H1 (cell line): ENCODE results near the gene MYO1D. TPM values are rescaled to one million over a fixed set of nuclear protein-coding genes. Genes with fewer than 3 reads are reported as not detected.
A peak's percentile ranks its signal among the peaks of the same experiment; 100 is the strongest.

Experiments used
- CTCF ChIA-PET: fragments of 300-600 bp; sonication (Branson Sonifier 250); formaldehyde crosslinking; loops from one replicate; lab custom pipeline; 2021; ENCODE audit not compliant: partially characterized antibody; lab: Charles Lee
- POLR2A ChIA-PET: fragments of 300-600 bp; sonication (Branson Sonifier 250); formaldehyde crosslinking; loops from one replicate; lab custom pipeline; 2021; ENCODE audit warnings: inconsistent platforms; ENCODE audit not compliant: partially characterized antibody; lab: Charles Lee
- DNase-seq, 2 experiments: peaks; one replicate each; pipeline versions ENCODE4 v3.0.0 to v3.0.0-alpha.2; 2010 to 2022; ENCODE audit warnings: low spot score in 2 of 2, low read depth in 1 of 2, mixed read lengths in 1 of 2
- FAIRE-seq: peaks from 2 replicates; lab custom pipeline; 2011; peaks lifted over from hg19 to GRCh38; lab: Jason Lieb, UNC
- H2AFZ ChIP-seq: 2 replicates; pipeline ENCODE4 v1.8.1; 2012; ENCODE audit warnings: low read length, inconsistent platforms
- H2AK5ac ChIP-seq: 2 replicates; pipeline ENCODE4 v1.6.1; 2013; ENCODE audit warnings: low read depth, low read length
- H2BK120ac ChIP-seq: replicated peaks from 2 replicates; pipeline ENCODE3; 2013; ENCODE audit warnings: low read depth, low read length, inconsistent platforms
- H2BK12ac ChIP-seq: 2 replicates; pipeline ENCODE4 v1.6.1; 2013; ENCODE audit warnings: low read depth, low read length
- H2BK15ac ChIP-seq: 2 replicates; pipeline ENCODE4 v1.6.1; 2013; ENCODE audit warnings: low read length
- H2BK20ac ChIP-seq: 2 replicates; pipeline ENCODE4 v1.6.1; 2013; ENCODE audit warnings: low read length
- H2BK5ac ChIP-seq: 2 replicates; pipeline ENCODE4 v1.6.1; 2013; ENCODE audit warnings: low read depth, low read length
- H3K14ac ChIP-seq: 2 replicates; pipeline ENCODE4 v1.6.1; 2013; ENCODE audit warnings: inconsistent platforms; ENCODE audit not compliant: insufficient read length
- H3K18ac ChIP-seq: 2 replicates; pipeline ENCODE4 v1.6.1; 2013; ENCODE audit warnings: low read length; ENCODE audit errors: extremely low read depth
- H3K23ac ChIP-seq: 2 replicates; pipeline ENCODE4 v1.6.1; 2013; ENCODE audit warnings: inconsistent platforms; ENCODE audit not compliant: insufficient read length
- H3K23me2 ChIP-seq: 2 replicates; pipeline ENCODE4 v1.6.1; 2013; ENCODE audit warnings: low read depth, low read length
- H3K27ac ChIP-seq: 2 replicates; pipeline ENCODE4 v1.6.1; 2011; ENCODE audit warnings: low read depth, low read length, inconsistent platforms
- H3K27me3 ChIP-seq, 4 experiments: replicated peaks in 1 of 4; 1 replicate in 1 of 4; 2 replicates in 3 of 4; pipeline versions ENCODE4 v1.6.1 to v1.8.1; 2011 to 2013; ENCODE audit warnings: low read length in 3 of 4, mild to moderate bottlenecking in 3 of 4, inconsistent platforms in 2 of 4, mixed read lengths in 2 of 4, moderate library complexity in 1 of 4; ENCODE audit not compliant: control insufficient read depth in 3 of 4, insufficient read depth in 3 of 4; ENCODE audit errors: extremely low read depth in 1 of 4
- H3K36me3 ChIP-seq, 4 experiments: 2 replicates each; pipeline versions ENCODE4 v1.6.1 to v1.8.1; 2011 to 2013; ENCODE audit warnings: mild to moderate bottlenecking in 4 of 4, low read length in 3 of 4, moderate library complexity in 2 of 4, control low read depth in 1 of 4, inconsistent platforms in 1 of 4; ENCODE audit not compliant: insufficient read depth in 4 of 4, control insufficient read depth in 2 of 4
- H3K4ac ChIP-seq: replicated peaks from 2 replicates; pipeline ENCODE3; 2013; ENCODE audit warnings: low read length, low read depth, mixed read lengths, inconsistent platforms; ENCODE audit not compliant: insufficient read length
- H3K4me1 ChIP-seq, 4 experiments: replicated peaks in 1 of 4; 1 replicate in 1 of 4; 2 replicates in 3 of 4; pipeline versions ENCODE4 v1.6.1 to v1.8.1; 2011 to 2013; ENCODE audit warnings: low read length in 3 of 4, inconsistent platforms in 2 of 4, mixed read lengths in 1 of 4; ENCODE audit not compliant: insufficient read depth in 4 of 4, control insufficient read depth in 3 of 4
- H3K4me2 ChIP-seq, 2 experiments: 2 replicates each; pipeline versions ENCODE4 v1.6.1 to v1.8.1; 2011 to 2013; ENCODE audit warnings: low read depth in 2 of 2, low read length in 2 of 2, control low read depth in 1 of 2, inconsistent platforms in 1 of 2, mild to moderate bottlenecking in 1 of 2; ENCODE audit not compliant: insufficient read depth in 1 of 2
- H3K4me3 ChIP-seq, 4 experiments: fragments of 200-600, 300-600 bp in 1 of 4; sonication (generic), shearing (Covaris generic), sonication (Bioruptor Twin) in 1 of 4; 2 replicates each; pipeline versions ENCODE4 v1.5.1 to v1.8.1; 2011 to 2016; ENCODE audit warnings: low read length in 4 of 4, low read depth in 3 of 4, control low read depth in 2 of 4, inconsistent platforms in 2 of 4, mild to moderate bottlenecking in 2 of 4, mixed read lengths in 1 of 4, moderate library complexity in 1 of 4; ENCODE audit not compliant: insufficient read depth in 2 of 4; ENCODE audit errors: extremely low read depth in 1 of 4
- H3K56ac ChIP-seq: replicated peaks from 2 replicates; pipeline ENCODE3; 2013; ENCODE audit warnings: low read depth, mild to moderate bottlenecking, mixed read lengths, low read length, inconsistent platforms; ENCODE audit not compliant: insufficient read length
- H3K79me1 ChIP-seq: 2 replicates; pipeline ENCODE4 v1.6.1; 2013; ENCODE audit warnings: low read depth, low read length, control low read depth
- H3K79me2 ChIP-seq, 2 experiments: 2 replicates each; pipeline versions ENCODE4 v1.6.1 to v1.8.1; 2012 to 2013; ENCODE audit warnings: low read length in 2 of 2, mild to moderate bottlenecking in 2 of 2, inconsistent platforms in 1 of 2; ENCODE audit not compliant: insufficient read depth in 2 of 2, control insufficient read depth in 1 of 2
- H3K9ac ChIP-seq, 4 experiments: replicated peaks in 1 of 4; 1 replicate in 1 of 4; 2 replicates in 3 of 4; pipeline versions ENCODE4 v1.6.1 to v1.8.1; 2011 to 2013; ENCODE audit warnings: low read depth in 3 of 4, low read length in 3 of 4, control low read depth in 2 of 4, mild to moderate bottlenecking in 2 of 4, moderate library complexity in 2 of 4, inconsistent platforms in 1 of 4; ENCODE audit errors: extremely low read depth in 1 of 4
- H3K9me3 ChIP-seq, 2 experiments: 2 replicates each; pipeline versions ENCODE4 v1.6.1 to v1.8.1; 2012 to 2013; ENCODE audit warnings: mild to moderate bottlenecking in 2 of 2, moderate library complexity in 2 of 2, control low read depth in 1 of 2, inconsistent platforms in 1 of 2, low read depth in 1 of 2, low read length in 1 of 2, mixed read lengths in 1 of 2; ENCODE audit not compliant: insufficient read depth in 2 of 2
- H4K20me1 ChIP-seq, 2 experiments: replicated peaks in 1 of 2; 2 replicates each; pipeline versions ENCODE3 to v1.8.1; 2011 to 2013; ENCODE audit warnings: inconsistent platforms in 2 of 2, low read length in 2 of 2, mild to moderate bottlenecking in 1 of 2; ENCODE audit not compliant: insufficient read depth in 2 of 2, control insufficient read depth in 1 of 2
- H4K5ac ChIP-seq: 2 replicates; pipeline ENCODE4 v1.6.1; 2013; ENCODE audit warnings: low read length, low read depth, mixed read lengths, inconsistent platforms; ENCODE audit not compliant: insufficient read length
- H4K8ac ChIP-seq: 2 replicates; pipeline ENCODE4 v1.8.0; 2013; ENCODE audit warnings: mild to moderate bottlenecking, moderate library complexity, low read length, inconsistent platforms; ENCODE audit not compliant: insufficient read depth; ENCODE audit errors: extremely low read depth
- H4K91ac ChIP-seq: replicated peaks from 2 replicates; pipeline ENCODE3; 2013; ENCODE audit warnings: low read length, mixed read lengths, inconsistent platforms; ENCODE audit not compliant: insufficient read length
- CTCF ChIP-seq, 3 experiments: IDR thresholded peaks; 1 replicate in 2 of 3; 2 replicates in 1 of 3; pipeline versions ENCODE4 v1.5.1 to v1.6.1; 2011; ENCODE audit warnings: low read length in 3 of 3, mild to moderate bottlenecking in 3 of 3, inconsistent platforms in 2 of 3, low read depth in 1 of 3, moderate library complexity in 1 of 3; ENCODE audit not compliant: insufficient read depth in 1 of 3; ENCODE audit errors: control extremely low read depth in 1 of 3
- KDM5A ChIP-seq: fragments of 200-600 bp; IDR thresholded peaks from 2 replicates; pipeline ENCODE4 v1.7.1; 2012; ENCODE audit warnings: mild to moderate bottlenecking, low read length, inconsistent platforms, mixed read lengths
- RAD21 ChIP-seq, 2 experiments: IDR thresholded peaks in 1 of 2; conservative IDR thresholded peaks in 1 of 2; 2 replicates each; pipeline ENCODE4 v1.6.1; 2011; ENCODE audit warnings: low read depth in 2 of 2, low read length in 2 of 2, improper control_type of control experiment in 1 of 2, inconsistent platforms in 1 of 2, mild to moderate bottlenecking in 1 of 2, moderate library complexity in 1 of 2
- YY1 ChIP-seq: IDR thresholded peaks from 2 replicates; pipeline ENCODE4 v1.6.1; 2011; ENCODE audit warnings: low read depth, mild to moderate bottlenecking, low read length
- WGBS, 2 experiments: shearing (Covaris generic) in 1 of 2; methylation state at CpG; one replicate each; pipeline versions ENCODE4 v1.1.6 to v1.1.7; 2013 to 2015; ENCODE audit warnings: low lambda C conversion rate in 2 of 2, mixed read lengths in 2 of 2, inconsistent platforms in 1 of 2, low coverage in 1 of 2, missing lambda C conversion rate in 1 of 2; ENCODE audit not compliant: insufficient replicate concordance in 2 of 2, insufficient coverage in 1 of 2, insufficient read length in 1 of 2; ENCODE audit errors: extremely low coverage in 1 of 2, missing lambda C conversion rate in 1 of 2; 5-methylcytosine and 5-hydroxymethylcytosine counted together
- polyA plus RNA-seq, 7 experiments: library from polyadenylated mRNA; depleted of rRNA in 3 of 7; stranded (reverse) in 5 of 7; unstranded in 2 of 7; fragments of >200 nt in 5 of 7; fragments of 200-250 nt in 2 of 7; gene quantifications; 1 replicate in 5 of 7; 2 replicates in 1 of 7; 4 replicates in 1 of 7; pipeline versions ENCODE4 v1.2.1 to v1.2.3, GENCODE V29; 2011 to 2013; ENCODE audit warnings: missing spikeins in 2 of 7, mixed read lengths in 2 of 7
- total RNA-seq: library from RNA; stranded (reverse); fragmentation: NEBNext Ultra II Directional; extraction: Animal tissue kit (Norgen Biotek cat#: 25700); gene quantifications from 2 replicates; pipeline ENCODE4 v1.2.1, GENCODE V29; 2021

MYO1D gene
- total and polyA plus RNA-seq, 2 of the 8 experiments (the other 6 are each of a cell fraction or from before 2014, with no cell fraction given), result 6.5 to 25.4 TPM

GRCh38 chr17:32659419-32659842 is 217.5 kb downstream of the MYO1D start:
- H3K56ac ChIP-seq, result no peak overlapping the region
- no peak overlapping the region for H3K4me2 ChIP-seq
- H3K27ac ChIP-seq, result no peak overlapping the region
- H3K36me3 ChIP-seq, result no peaks in the 10 kb centered on the region
- TF ChIP-seq CTCF (IDR thresholded peaks at IDR 0.05; ENCODE audit: control extremely low read depth in 1 of 3, insufficient read depth in 1 of 3, low read depth in 1 of 3, low read length in 3 of 3) (peak; percentile 77 to 96 (median 90)), RAD21 (IDR thresholded peaks at IDR 0.05 in 1 of 2, conservative IDR thresholded peaks at IDR 0.05 in 1 of 2; ENCODE audit: low read depth in 2 of 2, low read length in 2 of 2) (peak; percentile 74 to 76), KDM5A (no peak), YY1 (peak; percentile 64; the same call in 1 of the 2 replicates)
- H3K4ac ChIP-seq, result no peak overlapping the region
- no peaks in the 10 kb centered on the region for H3K79me1 ChIP-seq
- H3K18ac ChIP-seq, result no peak overlapping the region
- H3K14ac ChIP-seq, result no peak overlapping the region
- H3K9me3 ChIP-seq, result no peaks in the 10 kb centered on the region
- H4K5ac ChIP-seq, result no peak overlapping the region
- no peak overlapping the region for H3K4me3 ChIP-seq
- H2BK5ac ChIP-seq, result no peak overlapping the region
- no peaks in the 10 kb centered on the region for H3K79me2 ChIP-seq
- H3K23me2 ChIP-seq, result no peaks in the 10 kb centered on the region
- ChIA-PET CTCF (interaction anchor here (0.6 to 3.7 kb wide), 41 partner anchors 8 to 1765 kb away, joined by 3 to 26 read pairs (median 4); no protein-coding TSS in a partner anchor), POLR2A (interaction anchor here (0.8 kb wide), 1 partner anchor 14 kb away, joined by 3 read pairs; no protein-coding TSS in a partner anchor)
- H4K8ac ChIP-seq, result no peak overlapping the region
- FAIRE-seq (peak; percentile 92), DNase-seq (peak; percentile 39 to 86)
- no peak overlapping the region for H3K9ac ChIP-seq
- H2AFZ ChIP-seq, result no peak overlapping the region
- no peak overlapping the region for H2AK5ac ChIP-seq
- H4K20me1 ChIP-seq, result no peaks in the 10 kb centered on the region
- WGBS, 2 experiments, result 53% methylated on average over 5 of the region's 5 CpGs; no CpG with 5 or more reads in 1 of the 2 experiments
- H2BK12ac ChIP-seq, result no peak overlapping the region
- no peak overlapping the region for H3K23ac ChIP-seq
- H3K27me3 ChIP-seq, result no peaks in the 10 kb centered on the region
- H4K91ac ChIP-seq, result no peak overlapping the region
- no peak overlapping the region for H2BK15ac ChIP-seq
- no peak overlapping the region for H2BK120ac ChIP-seq
- H3K4me1 ChIP-seq, result no peaks in the 10 kb centered on the region
- H2BK20ac ChIP-seq, result no peak overlapping the region
